Measurements from ENCODE around the gene CCSAP.
A peak's percentile ranks its signal among the peaks of the same experiment; 100 is the strongest.
"Not testable (repeated sequence)": the region's sequence is repeated elsewhere in the genome, so short reads cannot be mapped to it uniquely, and the experiment has no call there.

Gene CCSAP

GRCh38 chr1:229364207-229365065, 21.6 kb upstream of the CCSAP start:
- no peak for DNase-seq

GRCh38 chr1:229363723-229364122, 20.9 kb upstream of the CCSAP start:
- no peak for DNase-seq

- DNase-seq, result no peak
Measured at GRCh38 chr1:229360420-229360819, 17.6 kb upstream of the CCSAP start.

GRCh38 chr1:229355661-229356060, 12.8 kb upstream of the CCSAP start:
- no peak for DNase-seq

- DNase-seq, result no peak
Measured at GRCh38 chr1:229354226-229354625, 11.4 kb upstream of the CCSAP start.

- DNase-seq, result no peak
Measured at GRCh38 chr1:229352975-229353374, 10.1 kb upstream of the CCSAP start.

- no peak for DNase-seq
Measured at GRCh38 chr1:229349463-229350385, 6.9 kb upstream of the CCSAP start.

- no peak for DNase-seq
Measured at GRCh38 chr1:229347528-229347927, 4.7 kb upstream of the CCSAP start.

- no peak for DNase-seq
Measured at GRCh38 chr1:229344937-229345684, 2.3 kb upstream of the CCSAP start.

GRCh38 chr1:229344139-229344538, 1.3 kb upstream of the CCSAP start:
- DNase-seq, result no peak

GRCh38 chr1:229341774-229342655, 832 bp downstream of the CCSAP start:
- DNase-seq, result peak; percentile 50

- no peak for DNase-seq
Measured at GRCh38 chr1:229340496-229340895, 2.4 kb downstream of the CCSAP start.

- DNase-seq, result no peak
Measured at GRCh38 chr1:229339520-229339919, 3.3 kb downstream of the CCSAP start.

- DNase-seq, result no peak
Measured at GRCh38 chr1:229339086-229339485, 3.8 kb downstream of the CCSAP start.

- DNase-seq, result no peak
Measured at GRCh38 chr1:229336345-229336744, 6.5 kb downstream of the CCSAP start.

- no peak for DNase-seq
Measured at GRCh38 chr1:229334716-229335115, 8.1 kb downstream of the CCSAP start.

GRCh38 chr1:229334269-229334668, 8.6 kb downstream of the CCSAP start:
- DNase-seq, result no peak

- DNase-seq, result no peak
Measured at GRCh38 chr1:229328598-229329362, 14.1 kb downstream of the CCSAP start.

- DNase-seq, result not testable (repeated sequence)
Measured at GRCh38 chr1:229327765-229328164, 15.1 kb downstream of the CCSAP start.

GRCh38 chr1:229326601-229327000, 16.2 kb downstream of the CCSAP start:
- DNase-seq, result no peak

- no peak for DNase-seq
Measured at GRCh38 chr1:229325853-229326487, 16.9 kb downstream of the CCSAP start.
